GM23338 (cell line): ENCODE results near the gene PCBP3. TPM values are rescaled to one million over a fixed set of nuclear protein-coding genes. Genes with fewer than 3 reads are reported as not detected.

ENCODE experiments used
- ATAC-seq: fragments of 200-7000 bp; cut with Tn5 transposase; 3 replicates; pipeline ENCODE4 v1.9.1; 2020
- DNase-seq: peaks from one replicate; pipeline ENCODE4 v3.0.0-alpha.2; 2015; ENCODE audit warnings: low spot score
- H2AFZ ChIP-seq: fragments of 200-600 bp; sonication (generic); 2 replicates; pipeline ENCODE4 v1.8.0; 2016; ENCODE audit warnings: antibody characterized with exemption, mild to moderate bottlenecking, moderate library complexity
- H3F3A ChIP-seq: fragments of 200-600 bp; sonication (generic); replicated peaks from 2 replicates; pipeline ENCODE4 v1.8.0; 2017; ENCODE audit warnings: antibody characterized with exemption, mixed run types, low read depth
- H3K27ac ChIP-seq: fragments of 200-600 bp; sonication (generic); 2 replicates; pipeline ENCODE4 v1.6.1; 2016; ENCODE audit warnings: low read depth
- H3K27me3 ChIP-seq: fragments of 200-600 bp; sonication (generic); 2 replicates; pipeline ENCODE4 v1.8.0; 2016; ENCODE audit warnings: mild to moderate bottlenecking, mixed run types, moderate library complexity; ENCODE audit not compliant: insufficient read depth
- H3K36me3 ChIP-seq: fragments of 200-600 bp; sonication (generic); 2 replicates; pipeline ENCODE4 v1.8.0; 2016; ENCODE audit warnings: mild to moderate bottlenecking; ENCODE audit not compliant: insufficient read depth
- H3K4me1 ChIP-seq: fragments of 200-600 bp; sonication (generic); 2 replicates; pipeline ENCODE4 v1.8.0; 2016; ENCODE audit warnings: mild to moderate bottlenecking, moderate library complexity; ENCODE audit not compliant: insufficient read depth
- H3K4me2 ChIP-seq: fragments of 200-600 bp; sonication (generic); 2 replicates; pipeline ENCODE4 v1.7.1; 2017; ENCODE audit warnings: mixed run types
- H3K4me3 ChIP-seq: fragments of 200-600 bp; sonication (generic); 2 replicates; pipeline ENCODE4 v1.6.1; 2016; ENCODE audit warnings: mixed run types
- H3K79me2 ChIP-seq: fragments of 200-600 bp; sonication (generic); replicated peaks from 2 replicates; pipeline ENCODE4 v1.8.0; 2017; ENCODE audit warnings: mild to moderate bottlenecking; ENCODE audit not compliant: insufficient read depth
- H3K9me2 ChIP-seq: fragments of 200-600 bp; sonication (generic); 2 replicates; pipeline ENCODE4 v1.8.0; 2017; ENCODE audit not compliant: insufficient read depth
- H4K20me1 ChIP-seq: fragments of 200-600 bp; sonication (generic); replicated peaks from 2 replicates; pipeline ENCODE4 v1.8.0; 2017; ENCODE audit warnings: mild to moderate bottlenecking; ENCODE audit not compliant: insufficient read depth
- H3K27ac Mint-ChIP-seq: 2 replicates; pipeline ENCODE4 v1.8.0; 2020; ENCODE audit warnings: inconsistent platforms, mild to moderate bottlenecking, moderate library complexity, mixed read lengths
- H3K27me3 Mint-ChIP-seq: 3 replicates; pipeline ENCODE4 v1.8.0; 2022; ENCODE audit warnings: low read depth, mild to moderate bottlenecking, moderate library complexity, mixed read lengths, inconsistent platforms; ENCODE audit not compliant: insufficient read depth, poor library complexity
- H3K36me3 Mint-ChIP-seq: 3 replicates; pipeline ENCODE4 v1.8.0; 2021; ENCODE audit warnings: low read depth, mild to moderate bottlenecking, inconsistent platforms, moderate library complexity, mixed read lengths
- H3K4me1 Mint-ChIP-seq: 3 replicates; pipeline ENCODE4 v1.8.0; 2020; ENCODE audit warnings: mild to moderate bottlenecking, inconsistent platforms, mixed read lengths
- H3K4me3 Mint-ChIP-seq: 3 replicates; pipeline ENCODE4 v1.8.0; 2021; ENCODE audit warnings: moderate library complexity, mild to moderate bottlenecking, inconsistent platforms, mixed read lengths
- H3K9me3 Mint-ChIP-seq: 3 replicates; pipeline ENCODE4 v1.8.0; 2020; ENCODE audit warnings: moderate library complexity, mild to moderate bottlenecking, inconsistent platforms, mixed read lengths
- CREB1 ChIP-seq: fragments of 250-450 bp; sonication (Bioruptor Pico); IDR thresholded peaks from 2 replicates; pipeline ENCODE4 v1.5.0; 2020; ENCODE audit warnings: low read depth, mild to moderate bottlenecking, moderate library complexity
- ETS1 ChIP-seq: IDR thresholded peaks from 2 replicates; pipeline ENCODE4 v1.6.1; 2016; ENCODE audit warnings: antibody characterized with exemption
- EZH2 ChIP-seq: fragments of 200-600 bp; sonication (generic); IDR thresholded peaks from one replicate; pipeline ENCODE4 v1.8.0; 2017; ENCODE audit warnings: antibody characterized with exemption, mild to moderate bottlenecking, low read depth; ENCODE audit not compliant: unreplicated experiment
- EZH2phosphoT487 ChIP-seq: fragments of 200-600 bp; sonication (generic); IDR thresholded peaks from one replicate; pipeline ENCODE4 v1.8.1; 2018; ENCODE audit warnings: antibody characterized with exemption; ENCODE audit not compliant: unreplicated experiment
- JUNB ChIP-seq: IDR thresholded peaks from one replicate; pipeline ENCODE4 v1.6.1; 2016; ENCODE audit warnings: antibody characterized with exemption; ENCODE audit not compliant: unreplicated experiment
- NANOG ChIP-seq: IDR thresholded peaks from 2 replicates; pipeline ENCODE4 v1.6.1; 2016; ENCODE audit warnings: antibody characterized with exemption, borderline replicate concordance
- POLR2AphosphoS5 ChIP-seq: IDR thresholded peaks from 2 replicates; pipeline ENCODE4 v1.6.1; 2016; ENCODE audit warnings: antibody characterized with exemption, low read depth
- STAT1 ChIP-seq: IDR thresholded peaks from one replicate; pipeline ENCODE4 v1.6.1; 2016; ENCODE audit warnings: antibody characterized with exemption; ENCODE audit not compliant: unreplicated experiment
- ZNF114 ChIP-seq: fragments of 250-450 bp; sonication (Bioruptor Pico); IDR thresholded peaks from 2 replicates; pipeline ENCODE4 v1.5.0; 2020; ENCODE audit warnings: mild to moderate bottlenecking, moderate library complexity
- ZNF331 ChIP-seq: fragments of 250-450 bp; sonication (Bioruptor Pico); IDR thresholded peaks from 2 replicates; pipeline ENCODE4 v1.5.0; 2020; ENCODE audit warnings: low read depth, mild to moderate bottlenecking, moderate library complexity
- polyA plus RNA-seq: library from polyadenylated mRNA; unstranded; fragments of >200 nt; fragmentation: Nextera tagmentation; extraction: Ambion mirVana; gene quantifications from 2 replicates; pipeline ENCODE4 v1.2.1, GENCODE V29; 2016
- total RNA-seq: library from RNA; depleted of rRNA; stranded (reverse); fragments of >200 nt; shearing (Covaris generic); gene quantifications from 2 replicates; pipeline ENCODE4 v1.2.3, GENCODE V29; 2014
- TF ChIP-seq, protein P1 (sequence below): IDR thresholded peaks from one replicate; pipeline ENCODE4 v1.6.1; 2018; ENCODE audit warnings: antibody characterized with exemption; ENCODE audit not compliant: unreplicated experiment
- TF ChIP-seq, protein P2 (sequence below), 2 experiments: fragments of 200-600 bp in 1 of 2; sonication (generic) in 1 of 2; conservative IDR thresholded peaks; 2 replicates each; pipeline versions ENCODE4 v1.5.1 to v1.6.1; 2016 to 2017; ENCODE audit warnings: antibody characterized with exemption in 2 of 2, low read depth in 2 of 2, mild to moderate bottlenecking in 2 of 2, moderate library complexity in 1 of 2

PCBP3 gene
- total and polyA plus RNA-seq, 2 experiments from 2014 or later: 7.1 to 9.1 TPM

DNA sequence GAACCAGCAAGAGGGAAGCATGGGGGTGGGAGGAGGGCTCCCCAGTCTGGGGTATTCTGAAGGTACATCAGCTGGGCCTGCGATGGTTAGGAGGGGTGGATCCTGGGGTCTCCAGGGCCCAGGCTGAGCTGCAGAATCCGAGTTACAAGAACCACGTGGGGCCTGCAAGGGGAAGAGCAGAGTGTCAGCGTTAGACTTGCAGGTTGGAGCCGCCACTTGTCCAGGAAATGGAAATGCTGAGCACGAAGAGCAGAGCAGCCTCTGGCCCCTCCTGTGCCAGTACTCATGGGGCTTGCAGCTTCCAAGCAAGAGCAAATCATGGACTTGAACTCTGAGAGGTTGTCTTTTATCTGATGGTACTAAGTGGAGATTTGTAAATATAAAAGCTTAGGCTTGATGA is 290.6 kb downstream of the PCBP3 start (continued):
- TF ChIP-seq ZNF331 (CRISPR knock-in tag) (no peak), EZH2 (no peak), CREB1 (CRISPR knock-in tag) (no peak), STAT1 (no peak), ZNF114 (CRISPR knock-in tag) (no peak), ETS1 (no peak), EZH2phosphoT487 (no peak), POLR2AphosphoS5 (no peak), JUNB (no peak), NANOG (no peak)

DNA sequence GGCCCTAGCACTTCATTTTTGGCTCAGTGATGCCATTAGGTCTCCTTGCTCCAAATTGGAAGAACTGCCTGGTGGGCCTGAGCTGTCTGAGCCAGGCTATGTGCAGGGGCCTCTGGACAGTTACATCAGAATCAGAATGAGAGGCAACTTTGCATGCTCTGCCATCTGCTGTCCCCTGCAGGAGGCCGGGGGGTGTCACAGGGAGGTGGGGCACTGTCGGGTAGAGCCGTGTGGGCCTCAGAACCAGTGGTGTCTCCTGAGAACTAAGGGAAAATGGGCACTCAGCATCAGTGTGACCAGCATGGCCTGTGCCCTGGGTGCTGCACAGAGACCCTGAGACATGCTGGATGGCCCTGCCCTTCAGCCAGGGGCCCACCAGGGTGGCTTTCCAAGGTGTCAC is 291.0 kb downstream of the PCBP3 start:
- H3K27me3 ChIP-seq: no peaks in the 10 kb centered on the region
- Mint-ChIP-seq H3K27me3 (peaks cover 8% of the 10 kb centered on the region), H3K36me3 (peaks cover 17% of the 10 kb centered on the region), H3K9me3 (peaks cover 40% of the 10 kb centered on the region), H3K4me3 (no peak overlapping the region), H3K4me1 (no peaks in the 10 kb centered on the region; the same call in 2 of the 3 replicates), H3K27ac (no peak overlapping the region)
- H3K27ac ChIP-seq: no peak overlapping the region
- H3K79me2 ChIP-seq: no peaks in the 10 kb centered on the region
- H3K4me2 ChIP-seq: no peak overlapping the region
- H4K20me1 ChIP-seq: no peaks in the 10 kb centered on the region
- no peak overlapping the region for H3K4me3 ChIP-seq
- H3F3A ChIP-seq: no peaks in the 10 kb centered on the region
- H2AFZ ChIP-seq: no peak overlapping the region
- H3K9me2 ChIP-seq: no peaks in the 10 kb centered on the region
- no peaks in the 10 kb centered on the region for H3K36me3 ChIP-seq
- DNase-seq: no peak
- no peaks in the 10 kb centered on the region for H3K4me1 ChIP-seq
- no peak for ATAC-seq
- TF ChIP-seq, protein P1, sequence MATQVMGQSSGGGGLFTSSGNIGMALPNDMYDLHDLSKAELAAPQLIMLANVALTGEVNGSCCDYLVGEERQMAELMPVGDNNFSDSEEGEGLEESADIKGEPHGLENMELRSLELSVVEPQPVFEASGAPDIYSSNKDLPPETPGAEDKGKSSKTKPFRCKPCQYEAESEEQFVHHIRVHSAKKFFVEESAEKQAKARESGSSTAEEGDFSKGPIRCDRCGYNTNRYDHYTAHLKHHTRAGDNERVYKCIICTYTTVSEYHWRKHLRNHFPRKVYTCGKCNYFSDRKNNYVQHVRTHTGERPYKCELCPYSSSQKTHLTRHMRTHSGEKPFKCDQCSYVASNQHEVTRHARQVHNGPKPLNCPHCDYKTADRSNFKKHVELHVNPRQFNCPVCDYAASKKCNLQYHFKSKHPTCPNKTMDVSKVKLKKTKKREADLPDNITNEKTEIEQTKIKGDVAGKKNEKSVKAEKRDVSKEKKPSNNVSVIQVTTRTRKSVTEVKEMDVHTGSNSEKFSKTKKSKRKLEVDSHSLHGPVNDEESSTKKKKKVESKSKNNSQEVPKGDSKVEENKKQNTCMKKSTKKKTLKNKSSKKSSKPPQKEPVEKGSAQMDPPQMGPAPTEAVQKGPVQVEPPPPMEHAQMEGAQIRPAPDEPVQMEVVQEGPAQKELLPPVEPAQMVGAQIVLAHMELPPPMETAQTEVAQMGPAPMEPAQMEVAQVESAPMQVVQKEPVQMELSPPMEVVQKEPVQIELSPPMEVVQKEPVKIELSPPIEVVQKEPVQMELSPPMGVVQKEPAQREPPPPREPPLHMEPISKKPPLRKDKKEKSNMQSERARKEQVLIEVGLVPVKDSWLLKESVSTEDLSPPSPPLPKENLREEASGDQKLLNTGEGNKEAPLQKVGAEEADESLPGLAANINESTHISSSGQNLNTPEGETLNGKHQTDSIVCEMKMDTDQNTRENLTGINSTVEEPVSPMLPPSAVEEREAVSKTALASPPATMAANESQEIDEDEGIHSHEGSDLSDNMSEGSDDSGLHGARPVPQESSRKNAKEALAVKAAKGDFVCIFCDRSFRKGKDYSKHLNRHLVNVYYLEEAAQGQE: no peak
- TF ChIP-seq EZH2: no peak
- TF ChIP-seq JUNB: no peak
- TF ChIP-seq ZNF331 (CRISPR knock-in tag): no peak
- no peak for TF ChIP-seq POLR2AphosphoS5
- TF ChIP-seq CREB1 (CRISPR knock-in tag): no peak
- TF ChIP-seq, protein P2, sequence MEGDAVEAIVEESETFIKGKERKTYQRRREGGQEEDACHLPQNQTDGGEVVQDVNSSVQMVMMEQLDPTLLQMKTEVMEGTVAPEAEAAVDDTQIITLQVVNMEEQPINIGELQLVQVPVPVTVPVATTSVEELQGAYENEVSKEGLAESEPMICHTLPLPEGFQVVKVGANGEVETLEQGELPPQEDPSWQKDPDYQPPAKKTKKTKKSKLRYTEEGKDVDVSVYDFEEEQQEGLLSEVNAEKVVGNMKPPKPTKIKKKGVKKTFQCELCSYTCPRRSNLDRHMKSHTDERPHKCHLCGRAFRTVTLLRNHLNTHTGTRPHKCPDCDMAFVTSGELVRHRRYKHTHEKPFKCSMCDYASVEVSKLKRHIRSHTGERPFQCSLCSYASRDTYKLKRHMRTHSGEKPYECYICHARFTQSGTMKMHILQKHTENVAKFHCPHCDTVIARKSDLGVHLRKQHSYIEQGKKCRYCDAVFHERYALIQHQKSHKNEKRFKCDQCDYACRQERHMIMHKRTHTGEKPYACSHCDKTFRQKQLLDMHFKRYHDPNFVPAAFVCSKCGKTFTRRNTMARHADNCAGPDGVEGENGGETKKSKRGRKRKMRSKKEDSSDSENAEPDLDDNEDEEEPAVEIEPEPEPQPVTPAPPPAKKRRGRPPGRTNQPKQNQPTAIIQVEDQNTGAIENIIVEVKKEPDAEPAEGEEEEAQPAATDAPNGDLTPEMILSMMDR (conservative IDR thresholded peaks at IDR 0.05; ENCODE audit: low read depth in 2 of 2): no peak
- TF ChIP-seq ETS1: no peak
- TF ChIP-seq STAT1: no peak
- no peak for TF ChIP-seq ZNF114 (CRISPR knock-in tag)
- TF ChIP-seq EZH2phosphoT487: no peak
- no peak for TF ChIP-seq NANOG
